ENCODE data around the gene RBM44.

DNA sequence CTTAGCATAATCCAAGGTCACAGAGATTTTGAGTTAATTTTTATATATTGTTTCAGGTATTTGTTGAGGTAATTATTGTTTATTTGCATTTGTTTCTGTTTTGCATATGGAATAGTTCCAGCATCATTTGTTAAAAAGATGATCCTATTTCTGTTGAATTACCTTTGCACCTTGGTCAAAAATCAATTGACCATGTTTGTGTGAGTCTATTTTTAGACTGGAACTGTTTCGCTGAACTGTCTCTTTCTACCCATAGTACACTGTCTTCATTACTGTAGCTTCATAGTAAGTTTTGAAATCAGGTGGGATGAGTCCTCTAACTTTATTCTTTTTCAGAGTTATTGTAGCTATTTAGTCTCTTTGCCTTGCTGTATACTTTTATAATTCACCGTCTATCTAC, 31.9 kb downstream of the RBM44 start:
- TF ChIP-seq CTCF (conservative IDR thresholded peaks at IDR 0.05 in 1 of 2, IDR thresholded peaks at IDR 0.05 in 1 of 2; ENCODE audit: low read depth in 1 of 2, low read length in 2 of 2) (no peak), EZH2 (IDR thresholded peaks at IDR 0.05; ENCODE audit: low read length, missing control alignments) (no peak)

Data from fibroblast of lung (primary cell).